OCI-LY7 (cell line): ENCODE data around the gene MYOZ1.

Experiments
- EZH2phosphoT487 ChIP-seq: fragments of 200-600 bp; sonication (generic); IDR thresholded peaks from 2 replicates; pipeline ENCODE4 v1.6.1; 2018; ENCODE audit warnings: low read depth, borderline replicate concordance, mild to moderate bottlenecking, mixed run types, antibody characterized with exemption, low read length, moderate library complexity, mixed read lengths
- TF ChIP-seq, protein P1 (sequence below): fragments of 200-600 bp; sonication (generic); conservative IDR thresholded peaks from 2 replicates; pipeline ENCODE4 v1.5.1; 2014; ENCODE audit warnings: mild to moderate bottlenecking, antibody characterized with exemption, low read length, moderate library complexity, mixed read lengths

DNA sequence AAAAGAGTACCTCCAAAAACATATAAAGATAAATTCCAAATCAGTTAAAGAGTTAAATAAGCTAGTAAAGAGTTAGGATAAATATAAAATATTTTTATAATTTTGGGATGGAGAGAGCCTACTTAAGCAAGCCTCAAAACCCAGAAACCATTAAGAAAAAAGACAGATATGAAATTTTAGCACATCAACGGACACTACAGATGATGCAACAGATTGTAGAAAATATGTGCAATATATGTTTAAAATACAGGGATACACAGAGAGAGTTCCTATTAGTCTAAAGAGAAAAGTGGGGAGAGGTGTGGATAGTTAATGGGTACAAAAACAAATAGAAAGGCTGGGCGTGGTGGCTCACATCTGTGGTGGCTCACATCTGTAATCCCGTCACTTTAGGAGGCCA, 26.6 kb downstream of the MYOZ1 start:
- TF ChIP-seq, protein P1, sequence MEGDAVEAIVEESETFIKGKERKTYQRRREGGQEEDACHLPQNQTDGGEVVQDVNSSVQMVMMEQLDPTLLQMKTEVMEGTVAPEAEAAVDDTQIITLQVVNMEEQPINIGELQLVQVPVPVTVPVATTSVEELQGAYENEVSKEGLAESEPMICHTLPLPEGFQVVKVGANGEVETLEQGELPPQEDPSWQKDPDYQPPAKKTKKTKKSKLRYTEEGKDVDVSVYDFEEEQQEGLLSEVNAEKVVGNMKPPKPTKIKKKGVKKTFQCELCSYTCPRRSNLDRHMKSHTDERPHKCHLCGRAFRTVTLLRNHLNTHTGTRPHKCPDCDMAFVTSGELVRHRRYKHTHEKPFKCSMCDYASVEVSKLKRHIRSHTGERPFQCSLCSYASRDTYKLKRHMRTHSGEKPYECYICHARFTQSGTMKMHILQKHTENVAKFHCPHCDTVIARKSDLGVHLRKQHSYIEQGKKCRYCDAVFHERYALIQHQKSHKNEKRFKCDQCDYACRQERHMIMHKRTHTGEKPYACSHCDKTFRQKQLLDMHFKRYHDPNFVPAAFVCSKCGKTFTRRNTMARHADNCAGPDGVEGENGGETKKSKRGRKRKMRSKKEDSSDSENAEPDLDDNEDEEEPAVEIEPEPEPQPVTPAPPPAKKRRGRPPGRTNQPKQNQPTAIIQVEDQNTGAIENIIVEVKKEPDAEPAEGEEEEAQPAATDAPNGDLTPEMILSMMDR = no peak
- TF ChIP-seq EZH2phosphoT487 = no peak
